Thyroid gland (tissue), 4 donors: ENCODE results near the gene PDE1C.

ENCODE experiments used
- POLR2A ChIP-seq, 2 donors: fragments of 450-650 bp; IDR thresholded peaks; one replicate each; pipeline ENCODE4 v1.6.1; 2017; ENCODE audit warnings: antibody characterized with exemption in 2 of 2, mild to moderate bottlenecking in 2 of 2, moderate library complexity in 1 of 2
- TF ChIP-seq, protein P1 (sequence below), 6 experiments: fragments of 200-600 bp in 3 of 6; fragments of 450-650 bp in 3 of 6; sonication (generic) in 3 of 6; IDR thresholded peaks; one replicate each; pipeline ENCODE4 v1.5.1; 2016 to 2019; ENCODE audit warnings: antibody characterized with exemption in 6 of 6, mild to moderate bottlenecking in 2 of 6, inconsistent platforms in 1 of 6, moderate library complexity in 1 of 6

DNA sequence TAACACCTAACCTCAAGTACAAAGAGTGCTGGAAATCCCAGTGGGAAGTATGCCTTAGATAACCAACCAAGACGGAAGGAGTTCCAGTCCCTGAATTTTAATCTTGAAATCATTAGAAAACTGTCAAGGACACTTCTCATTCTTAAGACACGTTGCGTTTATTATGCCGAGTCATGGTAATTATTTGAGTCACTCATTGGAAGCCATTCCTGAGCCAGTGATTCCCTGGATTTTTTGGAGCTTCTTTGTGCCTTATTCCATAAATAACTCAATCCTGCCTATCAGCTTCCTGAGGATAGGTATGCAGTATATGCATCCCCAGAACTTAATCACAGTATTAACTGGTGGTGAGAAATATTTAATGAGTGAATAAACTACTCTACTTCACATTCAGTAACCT, 305.7 kb downstream of the PDE1C start:
- TF ChIP-seq, protein P1, sequence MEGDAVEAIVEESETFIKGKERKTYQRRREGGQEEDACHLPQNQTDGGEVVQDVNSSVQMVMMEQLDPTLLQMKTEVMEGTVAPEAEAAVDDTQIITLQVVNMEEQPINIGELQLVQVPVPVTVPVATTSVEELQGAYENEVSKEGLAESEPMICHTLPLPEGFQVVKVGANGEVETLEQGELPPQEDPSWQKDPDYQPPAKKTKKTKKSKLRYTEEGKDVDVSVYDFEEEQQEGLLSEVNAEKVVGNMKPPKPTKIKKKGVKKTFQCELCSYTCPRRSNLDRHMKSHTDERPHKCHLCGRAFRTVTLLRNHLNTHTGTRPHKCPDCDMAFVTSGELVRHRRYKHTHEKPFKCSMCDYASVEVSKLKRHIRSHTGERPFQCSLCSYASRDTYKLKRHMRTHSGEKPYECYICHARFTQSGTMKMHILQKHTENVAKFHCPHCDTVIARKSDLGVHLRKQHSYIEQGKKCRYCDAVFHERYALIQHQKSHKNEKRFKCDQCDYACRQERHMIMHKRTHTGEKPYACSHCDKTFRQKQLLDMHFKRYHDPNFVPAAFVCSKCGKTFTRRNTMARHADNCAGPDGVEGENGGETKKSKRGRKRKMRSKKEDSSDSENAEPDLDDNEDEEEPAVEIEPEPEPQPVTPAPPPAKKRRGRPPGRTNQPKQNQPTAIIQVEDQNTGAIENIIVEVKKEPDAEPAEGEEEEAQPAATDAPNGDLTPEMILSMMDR (IDR thresholded peaks at IDR 0.05) = no peak
- TF ChIP-seq POLR2A (IDR thresholded peaks at IDR 0.05) = no peak
